CD4-positive, alpha-beta T cell treated with Interleukin-2 at 100 ng/mL for 4 hours (primary cell): Measurements from ENCODE around the gene TENT4A.
A peak's percentile ranks its signal among the peaks of the same experiment; 100 is the strongest.

ENCODE experiments used
- DNase-seq: peaks from one replicate; pipeline ENCODE4 v3.0.0-alpha.2; 2020; ENCODE audit warnings: low spot score

The TENT4A gene

GRCh38 chr5:6718161-6718681, 5.0 kb downstream of the TENT4A start:
- no peak for DNase-seq

GRCh38 chr5:6718718-6719117, 5.5 kb downstream of the TENT4A start:
- no peak for DNase-seq

- no peak for DNase-seq
Observed at GRCh38 chr5:6719417-6719816, 6.2 kb downstream of the TENT4A start.

- no peak for DNase-seq
Observed at GRCh38 chr5:6719896-6720560, 6.8 kb downstream of the TENT4A start.

- DNase-seq, result no peak
Observed at GRCh38 chr5:6720561-6720921, 7.3 kb downstream of the TENT4A start.

- no peak for DNase-seq
Observed at GRCh38 chr5:6721442-6721841, 8.2 kb downstream of the TENT4A start.

GRCh38 chr5:6722015-6722414, 8.8 kb downstream of the TENT4A start:
- no peak for DNase-seq

- no peak for DNase-seq
Observed at GRCh38 chr5:6723122-6723815, 10.0 kb downstream of the TENT4A start.

GRCh38 chr5:6723816-6724300, 10.6 kb downstream of the TENT4A start:
- DNase-seq, result no peak

- DNase-seq, result no peak
Observed at GRCh38 chr5:6724321-6724929, 11.2 kb downstream of the TENT4A start.

- DNase-seq, result no peak
Observed at GRCh38 chr5:6725421-6725820, 12.2 kb downstream of the TENT4A start.

- DNase-seq, result no peak
Observed at GRCh38 chr5:6726006-6726405, 12.8 kb downstream of the TENT4A start.

GRCh38 chr5:6727231-6727630, 14.0 kb downstream of the TENT4A start:
- DNase-seq, result no peak

- DNase-seq, result no peak
Observed at GRCh38 chr5:6728011-6728794, 15.0 kb downstream of the TENT4A start.

GRCh38 chr5:6728795-6729183, 15.6 kb downstream of the TENT4A start:
- no peak for DNase-seq

GRCh38 chr5:6729386-6730310, 16.4 kb downstream of the TENT4A start:
- peak; percentile 38 for DNase-seq

- DNase-seq, result no peak
Observed at GRCh38 chr5:6730407-6730806, 17.2 kb downstream of the TENT4A start.

- no peak for DNase-seq
Observed at GRCh38 chr5:6730807-6731206, 17.6 kb downstream of the TENT4A start.

GRCh38 chr5:6731465-6732237, 18.4 kb downstream of the TENT4A start:
- no peak for DNase-seq

GRCh38 chr5:6732634-6733410, 19.6 kb downstream of the TENT4A start:
- no peak for DNase-seq
